SK-N-SH (cell line): ENCODE measurements around the gene PLPP6. TPM values are rescaled to one million over a fixed set of nuclear protein-coding genes. Genes with fewer than 3 reads are reported as not detected.
A peak's percentile ranks its signal among the peaks of the same experiment; 100 is the strongest.

Experiments
- CTCF ChIA-PET: fragments of 300-600, 350-600 bp; formaldehyde crosslinking; extraction: SDS; loops from one replicate; lab custom pipeline; 2021; lab: Yijun Ruan, JAX
- POLR2A ChIA-PET: fragments of 350-600 bp; sonication (Branson Sonifier 250); formaldehyde crosslinking; extraction: SDS; loops from one replicate; lab custom pipeline; 2020; ENCODE audit warnings: antibody characterized with exemption, inconsistent platforms; lab: Yijun Ruan, JAX
- DNase-seq: peaks from one replicate; pipeline ENCODE4 v3.0.0; 2012
- H2AFZ ChIP-seq: fragments of 200-600 bp; sonication (generic); 2 replicates; pipeline ENCODE4 v1.8.1; 2016; ENCODE audit warnings: antibody characterized with exemption, mild to moderate bottlenecking, low read depth
- H3F3A ChIP-seq: fragments of 200-600 bp; sonication (generic); replicated peaks from 2 replicates; pipeline ENCODE3; 2016; ENCODE audit warnings: antibody characterized with exemption, mild to moderate bottlenecking; ENCODE audit not compliant: insufficient read depth
- H3K27ac ChIP-seq, 2 experiments: fragments of 200-500 bp in 1 of 2; fragments of 200-600 bp in 1 of 2; sonication (Bioruptor generic) in 1 of 2; sonication (generic), shearing (Covaris generic) in 1 of 2; 2 replicates each; pipeline versions ENCODE4 v1.5.1 to v1.6.1; 2014 to 2016; ENCODE audit warnings: low read depth in 2 of 2, inconsistent platforms in 1 of 2, low read length in 1 of 2, mild to moderate bottlenecking in 1 of 2, mixed read lengths in 1 of 2
- H3K27me3 ChIP-seq: fragments of 200-600 bp; sonication (generic), shearing (Covaris generic); 2 replicates; pipeline ENCODE4 v1.6.1; 2016; ENCODE audit warnings: mixed run types; ENCODE audit not compliant: insufficient read depth
- H3K36me3 ChIP-seq, 2 experiments: fragments of 200-500 bp in 1 of 2; fragments of 200-600 bp in 1 of 2; sonication (Bioruptor generic) in 1 of 2; sonication (generic) in 1 of 2; replicated peaks in 1 of 2; 2 replicates each; pipeline versions ENCODE3 to v1.5.1; 2014 to 2016; ENCODE audit warnings: low read length in 1 of 2, mild to moderate bottlenecking in 1 of 2; ENCODE audit not compliant: insufficient read depth in 2 of 2, control insufficient read depth in 1 of 2
- H3K4me1 ChIP-seq, 2 experiments: fragments of 200-500 bp in 1 of 2; fragments of 200-600 bp in 1 of 2; sonication (Bioruptor generic) in 1 of 2; sonication (generic), shearing (Covaris generic) in 1 of 2; 2 replicates each; pipeline versions ENCODE4 v1.5.1 to v1.6.1; 2014 to 2016; ENCODE audit warnings: low read depth in 1 of 2, low read length in 1 of 2, mixed run types in 1 of 2; ENCODE audit not compliant: insufficient read depth in 2 of 2, control insufficient read depth in 1 of 2
- H3K4me2 ChIP-seq: fragments of 200-600 bp; sonication (generic), shearing (Covaris generic); 2 replicates; pipeline ENCODE4 v1.6.1; 2017; ENCODE audit warnings: mixed run types
- H3K4me3 ChIP-seq, 2 experiments: fragments of 200-500 bp in 1 of 2; fragments of 200-600 bp in 1 of 2; sonication (Bioruptor generic) in 1 of 2; sonication (generic), shearing (Covaris generic) in 1 of 2; 2 replicates each; pipeline versions ENCODE4 v1.5.1 to v1.8.1; 2014 to 2016; ENCODE audit warnings: low read depth in 2 of 2, inconsistent platforms in 1 of 2, low read length in 1 of 2, mild to moderate bottlenecking in 1 of 2, mixed read lengths in 1 of 2, moderate library complexity in 1 of 2
- H3K79me2 ChIP-seq: fragments of 200-600 bp; sonication (generic); 2 replicates; pipeline ENCODE4 v1.8.1; 2017; ENCODE audit warnings: mild to moderate bottlenecking; ENCODE audit not compliant: insufficient read depth
- H3K9ac ChIP-seq: fragments of 200-600 bp; sonication (generic); 2 replicates; pipeline ENCODE4 v1.6.1; 2017; ENCODE audit warnings: mixed run types
- H3K9me2 ChIP-seq: fragments of 200-600 bp; sonication (generic); 2 replicates; pipeline ENCODE4 v1.6.1; 2017; ENCODE audit warnings: mixed run types
- H3K9me3 ChIP-seq: fragments of 200-600 bp; sonication (generic); 2 replicates; pipeline ENCODE4 v1.6.1; 2017; ENCODE audit warnings: mixed run types, mild to moderate bottlenecking, moderate library complexity
- H4K20me1 ChIP-seq: fragments of 200-600 bp; sonication (generic); 2 replicates; pipeline ENCODE4 v1.6.1; 2017; ENCODE audit warnings: mild to moderate bottlenecking, mixed run types; ENCODE audit not compliant: insufficient read depth
- CHD2 ChIP-seq: fragments of 150-350 bp; IDR thresholded peaks from 2 replicates; pipeline ENCODE4 v1.6.1; 2018; ENCODE audit warnings: low read length; ENCODE audit not compliant: partially characterized antibody
- CTCF ChIP-seq: fragments of 200-600 bp; sonication (generic); IDR thresholded peaks from 2 replicates; pipeline ENCODE4 v1.6.1; 2017; ENCODE audit warnings: antibody characterized with exemption, mild to moderate bottlenecking, moderate library complexity
- ELF1 ChIP-seq: IDR thresholded peaks from 2 replicates; pipeline ENCODE4 v1.4.0; 2012
- EP300 ChIP-seq, 2 experiments: IDR thresholded peaks; 2 replicates each; pipeline versions ENCODE4 v1.4.0 to v1.6.1; 2012; ENCODE audit warnings: borderline replicate concordance in 1 of 2, low read depth in 1 of 2, low read length in 1 of 2
- EZH2phosphoT487 ChIP-seq: fragments of 200-600 bp; sonication (generic); IDR thresholded peaks from 2 replicates; pipeline ENCODE4 v1.6.1; 2017; ENCODE audit warnings: low read depth, mixed run types, mild to moderate bottlenecking, antibody characterized with exemption, moderate library complexity, borderline replicate concordance
- FOXM1 ChIP-seq: IDR thresholded peaks from 2 replicates; pipeline ENCODE4 v1.4.0; 2012; ENCODE audit warnings: low read depth, mild to moderate bottlenecking
- GABPA ChIP-seq: IDR thresholded peaks from 2 replicates; pipeline ENCODE4 v1.4.0; 2012; ENCODE audit warnings: low read depth, mild to moderate bottlenecking
- JUND ChIP-seq: IDR thresholded peaks from 2 replicates; pipeline ENCODE4 v1.4.0; 2012
- MXI1 ChIP-seq: IDR thresholded peaks from 2 replicates; pipeline ENCODE4 v1.6.1; 2012; ENCODE audit warnings: mild to moderate bottlenecking, low read depth, low read length, improper control_type of control experiment
- NFIC ChIP-seq: IDR thresholded peaks from 2 replicates; pipeline ENCODE4 v1.4.0; 2012; ENCODE audit warnings: borderline replicate concordance
- POLR2AphosphoS5 ChIP-seq: IDR thresholded peaks from 2 replicates; pipeline ENCODE4 v1.6.1; 2012; ENCODE audit warnings: low read depth, low read length
- RAD21 ChIP-seq: IDR thresholded peaks from 2 replicates; pipeline ENCODE4 v1.6.1; 2012; ENCODE audit warnings: mild to moderate bottlenecking, low read length
- RCOR1 ChIP-seq: fragments of 150-350 bp; IDR thresholded peaks from 2 replicates; pipeline ENCODE4 v1.6.1; 2017; ENCODE audit warnings: antibody characterized with exemption, low read length
- RFX5 ChIP-seq: IDR thresholded peaks from 2 replicates; pipeline ENCODE4 v1.6.1; 2012; ENCODE audit warnings: mild to moderate bottlenecking, improper control_type of control experiment, low read length
- RXRA ChIP-seq: IDR thresholded peaks from 2 replicates; pipeline ENCODE4 v1.4.0; 2012; ENCODE audit warnings: low read depth, mild to moderate bottlenecking, borderline replicate concordance
- SIN3A ChIP-seq: IDR thresholded peaks from 2 replicates; pipeline ENCODE4 v1.6.1; 2012; ENCODE audit warnings: low read depth, mild to moderate bottlenecking, low read length, moderate library complexity, borderline replicate concordance
- SMC3 ChIP-seq: IDR thresholded peaks from 2 replicates; pipeline ENCODE4 v1.6.1; 2012; ENCODE audit warnings: low read depth, low read length, improper control_type of control experiment
- TAF1 ChIP-seq: IDR thresholded peaks from 2 replicates; pipeline ENCODE4 v1.6.1; 2012; ENCODE audit warnings: low read depth, mild to moderate bottlenecking, low read length, moderate library complexity, borderline replicate concordance
- TCF12 ChIP-seq: IDR thresholded peaks from 2 replicates; pipeline ENCODE4 v1.4.0; 2012
- TEAD4 ChIP-seq: IDR thresholded peaks from 2 replicates; pipeline ENCODE4 v1.4.0; 2012; ENCODE audit warnings: mild to moderate bottlenecking, borderline replicate concordance; ENCODE audit not compliant: insufficient read depth
- YY1 ChIP-seq: IDR thresholded peaks from 2 replicates; pipeline ENCODE4 v1.4.0; 2012; ENCODE audit warnings: low read depth, mild to moderate bottlenecking
- ZBTB33 ChIP-seq: IDR thresholded peaks from 2 replicates; pipeline ENCODE4 v1.4.0; 2012; ENCODE audit warnings: low read depth, borderline replicate concordance
- WGBS: methylation state at CpG from one replicate; pipeline ENCODE4 v1.1.6; 2017; ENCODE audit warnings: low lambda C conversion rate; 5-methylcytosine and 5-hydroxymethylcytosine counted together
- polyA plus RNA-seq, 3 experiments: library from polyadenylated mRNA; depleted of rRNA; stranded (reverse); fragments of >200 nt; gene quantifications; 2 replicates each; pipeline ENCODE4 v1.2.3, GENCODE V29; 2012
- TF ChIP-seq, protein P1 (sequence below): IDR thresholded peaks from 2 replicates; pipeline ENCODE4 v1.6.1; 2012; ENCODE audit warnings: mild to moderate bottlenecking, low read depth, low read length, moderate library complexity
- TF ChIP-seq, protein P2 (sequence below): IDR thresholded peaks from 2 replicates; pipeline ENCODE4 v1.4.0; 2012; ENCODE audit warnings: low read depth

The PLPP6 gene
- polyA plus RNA-seq (2012; rRNA removed), result 8.8 and 11.2 TPM in 2 replicates
- polyA plus RNA-seq (2012; cell fraction: cytosol; rRNA removed), result 9.6 and 9.8 TPM in 2 replicates
- 7.7 and 8.9 TPM in 2 replicates for polyA plus RNA-seq (2012; cell fraction: nucleus; rRNA removed)

DNA sequence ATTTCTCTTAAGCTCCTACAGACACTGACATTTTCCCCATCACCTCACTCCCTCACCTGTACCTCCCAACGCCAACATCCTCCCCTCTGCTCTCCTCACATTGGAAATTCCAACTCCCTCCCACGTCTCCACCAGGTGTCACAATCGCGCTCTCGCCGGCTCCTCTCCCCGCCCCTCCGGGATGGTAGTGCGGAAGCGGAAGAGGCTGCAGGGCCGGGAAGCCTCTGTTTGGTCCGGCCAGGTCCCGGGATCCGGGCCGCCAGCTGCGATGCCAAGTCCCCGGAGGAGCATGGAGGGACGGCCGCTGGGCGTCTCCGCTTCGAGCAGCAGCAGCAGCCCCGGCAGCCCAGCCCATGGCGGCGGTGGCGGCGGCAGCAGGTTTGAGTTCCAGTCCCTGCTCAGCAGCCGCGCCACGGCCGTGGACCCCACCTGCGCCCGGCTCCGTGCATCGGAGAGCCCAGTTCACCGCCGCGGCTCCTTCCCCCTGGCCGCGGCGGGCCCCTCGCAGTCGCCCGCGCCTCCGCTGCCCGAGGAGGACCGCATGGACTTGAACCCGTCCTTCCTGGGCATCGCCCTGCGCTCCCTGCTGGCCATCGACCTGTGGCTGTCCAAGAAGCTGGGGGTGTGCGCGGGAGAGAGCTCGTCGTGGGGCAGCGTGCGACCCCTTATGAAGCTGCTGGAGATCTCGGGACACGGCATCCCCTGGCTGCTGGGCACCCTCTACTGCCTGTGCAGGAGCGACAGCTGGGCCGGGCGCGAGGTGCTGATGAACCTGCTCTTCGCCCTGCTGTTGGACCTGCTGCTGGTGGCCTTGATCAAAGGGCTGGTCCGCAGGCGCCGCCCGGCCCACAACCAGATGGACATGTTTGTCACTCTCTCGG, at the start of gene PLPP6:
PLPP6 (plus strand) TSS at position 187 of the 881 bp plus-strand sequence; CDS start at position 269, 82 bp downstream.
- ChIA-PET POLR2A (interaction anchor here (0.5 to 1.5 kb wide), 2 partner anchors 17 to 225 kb away, joined by 3 to 6 read pairs; partner anchors contain the start of gene CDC37L1), CTCF (interaction anchor here (0.6 to 2.2 kb wide), 17 partner anchors 9 to 938 kb away, joined by 3 to 12 read pairs (median 3); partner anchors contain the start of genes AK3 and CDC37L1)
- Histone ChIP-seq H3K9ac (peak within 1 kb of the TSS; percentile 79), H3K9me3 (no peaks in the 10 kb centered on the region), H4K20me1 (no peaks in the 10 kb centered on the region), H3K9me2 (no peaks in the 10 kb centered on the region), H3K4me2 (peak within 1 kb of the TSS; percentile 91), H3K27ac (peak within 1 kb of the TSS; percentile 69 to 81), H3F3A (peaks cover 10% of the 10 kb centered on the region), H3K27me3 (no peaks in the 10 kb centered on the region), H3K79me2 (0 out of 2 replicates have a peak, but pooled peaks cover 9% of the 10 kb centered on the region), H3K4me1 (peaks cover 3 to 33% of the 10 kb centered on the region in 2 experiments; a peak in 3 of 4 replicates), H2AFZ (peak within 1 kb of the TSS; percentile 86), H3K36me3 (no peaks in the 10 kb centered on the region), H3K4me3 (peak within 1 kb of the TSS; percentile 77 to 88)
- WGBS, result 2% methylated on average over 45 of the region's 70 CpGs
- DNase-seq, result peak; percentile 92
- TF ChIP-seq, protein P1, sequence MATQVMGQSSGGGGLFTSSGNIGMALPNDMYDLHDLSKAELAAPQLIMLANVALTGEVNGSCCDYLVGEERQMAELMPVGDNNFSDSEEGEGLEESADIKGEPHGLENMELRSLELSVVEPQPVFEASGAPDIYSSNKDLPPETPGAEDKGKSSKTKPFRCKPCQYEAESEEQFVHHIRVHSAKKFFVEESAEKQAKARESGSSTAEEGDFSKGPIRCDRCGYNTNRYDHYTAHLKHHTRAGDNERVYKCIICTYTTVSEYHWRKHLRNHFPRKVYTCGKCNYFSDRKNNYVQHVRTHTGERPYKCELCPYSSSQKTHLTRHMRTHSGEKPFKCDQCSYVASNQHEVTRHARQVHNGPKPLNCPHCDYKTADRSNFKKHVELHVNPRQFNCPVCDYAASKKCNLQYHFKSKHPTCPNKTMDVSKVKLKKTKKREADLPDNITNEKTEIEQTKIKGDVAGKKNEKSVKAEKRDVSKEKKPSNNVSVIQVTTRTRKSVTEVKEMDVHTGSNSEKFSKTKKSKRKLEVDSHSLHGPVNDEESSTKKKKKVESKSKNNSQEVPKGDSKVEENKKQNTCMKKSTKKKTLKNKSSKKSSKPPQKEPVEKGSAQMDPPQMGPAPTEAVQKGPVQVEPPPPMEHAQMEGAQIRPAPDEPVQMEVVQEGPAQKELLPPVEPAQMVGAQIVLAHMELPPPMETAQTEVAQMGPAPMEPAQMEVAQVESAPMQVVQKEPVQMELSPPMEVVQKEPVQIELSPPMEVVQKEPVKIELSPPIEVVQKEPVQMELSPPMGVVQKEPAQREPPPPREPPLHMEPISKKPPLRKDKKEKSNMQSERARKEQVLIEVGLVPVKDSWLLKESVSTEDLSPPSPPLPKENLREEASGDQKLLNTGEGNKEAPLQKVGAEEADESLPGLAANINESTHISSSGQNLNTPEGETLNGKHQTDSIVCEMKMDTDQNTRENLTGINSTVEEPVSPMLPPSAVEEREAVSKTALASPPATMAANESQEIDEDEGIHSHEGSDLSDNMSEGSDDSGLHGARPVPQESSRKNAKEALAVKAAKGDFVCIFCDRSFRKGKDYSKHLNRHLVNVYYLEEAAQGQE, result no peak
- peak; percentile 96 for TF ChIP-seq ELF1
- peak; percentile 64 for TF ChIP-seq RAD21
- TF ChIP-seq RXRA, result no peak; the same call in 1 of the 2 replicates
- TF ChIP-seq CHD2, result peak; percentile 78
- peak; percentile 66; the same call in 1 of the 2 replicates for TF ChIP-seq SIN3A
- TF ChIP-seq ZBTB33, result peak; percentile 59; the same call in 1 of the 2 replicates
- TF ChIP-seq TCF12, result peak; percentile 28; the same call in 1 of the 2 replicates
- no peak for TF ChIP-seq EZH2phosphoT487
- peak; percentile 64; the same call in 1 of the 2 replicates for TF ChIP-seq TAF1
- TF ChIP-seq JUND, result no peak
- no peak; the same call in 1 of the 2 replicates for TF ChIP-seq RCOR1
- TF ChIP-seq POLR2AphosphoS5, result peak; percentile 85
- TF ChIP-seq GABPA, result peak; percentile 83
- TF ChIP-seq, protein P2, sequence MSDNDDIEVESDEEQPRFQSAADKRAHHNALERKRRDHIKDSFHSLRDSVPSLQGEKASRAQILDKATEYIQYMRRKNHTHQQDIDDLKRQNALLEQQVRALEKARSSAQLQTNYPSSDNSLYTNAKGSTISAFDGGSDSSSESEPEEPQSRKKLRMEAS, result peak; percentile 54; the same call in 1 of the 2 replicates
- TF ChIP-seq YY1, result peak; percentile 73
- peak; percentile 21; the same call in 1 of the 2 replicates for TF ChIP-seq TEAD4
- TF ChIP-seq EP300 (IDR thresholded peaks at IDR 0.05; ENCODE audit: borderline replicate concordance in 1 of 2, low read depth in 1 of 2, low read length in 1 of 2), result no peak
- peak; percentile 70 for TF ChIP-seq MXI1
- TF ChIP-seq NFIC, result no peak
- TF ChIP-seq SMC3, result peak; percentile 60
- no peak for TF ChIP-seq FOXM1
- TF ChIP-seq CTCF, result peak; percentile 57
- TF ChIP-seq RFX5, result no peak
